Effector memory CD4-positive, alpha-beta T cell (primary cell): ENCODE measurements around the gene RLBP1.

Experiments
- DNase-seq, 3 donors: peaks; one replicate each; pipeline ENCODE4 v3.0.0-alpha.2; 2020
- H3K27ac ChIP-seq: 2 replicates; pipeline ENCODE4 v1.7.0; 2013; ENCODE audit warnings: mild to moderate bottlenecking, low read length, moderate library complexity; ENCODE audit not compliant: insufficient read depth, poor library complexity, severe bottlenecking
- H3K27me3 ChIP-seq: replicated peaks from 2 replicates; pipeline ENCODE4 v1.7.0; 2013; ENCODE audit warnings: mild to moderate bottlenecking, low read length; ENCODE audit not compliant: insufficient read depth, control insufficient read depth, poor library complexity, severe bottlenecking
- H3K36me3 ChIP-seq: 2 replicates; pipeline ENCODE4 v1.7.0; 2013; ENCODE audit warnings: mild to moderate bottlenecking, low read length, moderate library complexity; ENCODE audit not compliant: control insufficient read depth, insufficient read depth
- H3K4me1 ChIP-seq: 2 replicates; pipeline ENCODE4 v1.7.0; 2013; ENCODE audit warnings: low read length, mild to moderate bottlenecking; ENCODE audit not compliant: control insufficient read depth, insufficient read depth, poor library complexity, severe bottlenecking
- H3K4me3 ChIP-seq: 2 replicates; pipeline ENCODE4 v1.7.0; 2013; ENCODE audit warnings: low read length, low read depth, mild to moderate bottlenecking; ENCODE audit not compliant: insufficient read depth, poor library complexity, severe bottlenecking
- H3K9me3 ChIP-seq: 2 replicates; pipeline ENCODE4 v1.7.0; 2013; ENCODE audit warnings: mild to moderate bottlenecking, low read length, moderate library complexity; ENCODE audit not compliant: control insufficient read depth

The RLBP1 gene

DNA sequence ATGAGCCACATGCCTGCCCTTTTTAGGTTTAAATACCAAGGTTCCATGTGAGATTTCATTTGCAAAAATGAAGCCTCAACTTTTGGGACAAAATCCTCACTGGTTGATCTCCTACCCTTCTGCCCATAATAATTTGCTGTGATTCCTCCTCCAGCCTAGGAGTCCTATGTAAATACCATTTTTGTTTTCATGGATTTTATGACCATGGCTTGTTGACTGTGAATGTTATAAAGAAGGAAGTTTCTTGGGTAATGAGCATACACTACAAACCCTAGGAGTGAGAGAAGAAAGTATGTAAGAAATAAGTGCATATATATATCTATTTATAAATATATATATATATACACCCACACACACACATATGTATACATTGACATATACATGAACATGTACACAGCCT, 13.1 kb downstream of the RLBP1 start:
- Histone ChIP-seq H3K9me3 (no peaks in the 10 kb centered on the region), H3K27ac (no peak overlapping the region), H3K4me1 (peaks cover 20% of the 10 kb centered on the region), H3K36me3 (no peaks in the 10 kb centered on the region), H3K27me3 (no peaks in the 10 kb centered on the region), H3K4me3 (no peak overlapping the region)
- no peak for DNase-seq

GRCh38 chr15:89206908-89207331, 14.5 kb downstream of the RLBP1 start:
- Histone ChIP-seq H3K9me3 (no peaks in the 10 kb centered on the region), H3K36me3 (no peaks in the 10 kb centered on the region), H3K4me1 (peaks cover 20% of the 10 kb centered on the region), H3K4me3 (no peak overlapping the region), H3K27me3 (no peaks in the 10 kb centered on the region), H3K27ac (no peak overlapping the region)
- DNase-seq: peak; percentile 32 to 54 (median 35)

GRCh38 chr15:89205991-89206585, 15.3 kb downstream of the RLBP1 start:
- no peaks in the 10 kb centered on the region for H3K36me3 ChIP-seq
- H3K27me3 ChIP-seq: no peaks in the 10 kb centered on the region
- H3K27ac ChIP-seq: no peak overlapping the region
- DNase-seq: no peak
- H3K4me1 ChIP-seq: peaks cover 20% of the 10 kb centered on the region
- H3K9me3 ChIP-seq: no peaks in the 10 kb centered on the region
- no peak overlapping the region for H3K4me3 ChIP-seq

DNA sequence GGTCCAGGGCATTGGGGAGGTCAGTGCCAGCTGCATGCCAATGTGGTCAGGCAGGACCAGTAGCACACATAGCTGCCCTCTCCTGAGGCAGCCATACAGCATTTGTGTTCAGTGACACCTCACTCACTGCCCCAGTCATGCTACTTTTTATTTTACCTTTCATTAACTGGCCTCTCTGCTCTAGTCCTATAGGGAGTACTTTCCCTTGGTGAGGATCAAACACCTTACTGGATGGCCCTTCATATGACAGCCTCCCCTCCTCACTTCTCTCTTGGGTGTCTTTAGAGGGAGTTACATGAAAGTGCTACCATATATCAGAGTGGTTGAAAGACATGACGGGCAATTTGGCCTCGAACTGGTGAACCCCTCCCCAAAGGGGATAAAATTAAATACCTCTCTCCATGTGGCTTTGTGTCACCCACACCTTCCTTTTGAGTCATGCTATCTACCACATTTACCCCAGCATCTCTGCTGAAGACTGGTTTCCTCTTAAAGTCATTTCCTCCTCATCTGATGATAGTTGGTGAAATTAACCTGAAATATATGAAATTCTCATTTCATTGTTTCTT, 17.6 kb downstream of the RLBP1 start:
- H3K27me3 ChIP-seq: no peaks in the 10 kb centered on the region
- H3K4me1 ChIP-seq: peaks cover 20% of the 10 kb centered on the region
- no peak overlapping the region for H3K27ac ChIP-seq
- peaks cover 7% of the 10 kb centered on the region for H3K36me3 ChIP-seq
- DNase-seq: no peak
- no peak overlapping the region for H3K4me3 ChIP-seq
- no peaks in the 10 kb centered on the region for H3K9me3 ChIP-seq

DNA sequence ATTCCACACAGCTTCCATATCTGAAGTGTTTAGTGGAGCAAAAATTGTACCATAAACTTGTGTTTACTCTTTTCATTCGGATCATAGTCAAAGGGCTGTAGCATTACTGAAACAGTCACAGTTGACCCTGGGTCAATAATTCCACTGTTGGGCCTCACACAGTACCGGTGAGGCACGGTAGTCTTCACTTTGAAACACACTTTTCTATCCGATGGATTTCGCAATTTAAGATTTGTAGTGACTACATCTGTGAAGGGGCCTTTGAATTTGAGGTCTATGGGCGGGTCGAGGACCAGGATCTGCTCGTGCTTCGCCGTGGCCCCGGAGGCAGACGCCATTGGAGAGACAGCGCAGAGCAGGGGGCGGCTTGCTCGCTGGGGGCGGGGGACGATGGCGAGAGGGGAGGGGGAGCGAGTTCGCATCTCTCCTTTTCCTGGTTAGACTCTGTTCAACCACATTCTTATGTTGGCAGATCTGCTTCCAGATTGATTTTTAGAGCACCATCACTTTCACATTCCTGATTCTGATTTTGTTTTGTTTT, 19.8 kb downstream of the RLBP1 start:
- H3K4me1 ChIP-seq: peaks cover 21% of the 10 kb centered on the region
- H3K36me3 ChIP-seq: peaks cover 13% of the 10 kb centered on the region
- H3K27me3 ChIP-seq: no peaks in the 10 kb centered on the region
- no peak for DNase-seq
- no peaks in the 10 kb centered on the region for H3K9me3 ChIP-seq
- no peak overlapping the region for H3K4me3 ChIP-seq
- no peak overlapping the region for H3K27ac ChIP-seq

GRCh38 chr15:89200182-89200581, 21.2 kb downstream of the RLBP1 start:
- Histone ChIP-seq H3K4me3 (no peak overlapping the region), H3K36me3 (peaks cover 19% of the 10 kb centered on the region), H3K27ac (no peak overlapping the region), H3K27me3 (no peaks in the 10 kb centered on the region), H3K4me1 (peaks cover 21% of the 10 kb centered on the region), H3K9me3 (no peaks in the 10 kb centered on the region)
- no peak for DNase-seq

DNA sequence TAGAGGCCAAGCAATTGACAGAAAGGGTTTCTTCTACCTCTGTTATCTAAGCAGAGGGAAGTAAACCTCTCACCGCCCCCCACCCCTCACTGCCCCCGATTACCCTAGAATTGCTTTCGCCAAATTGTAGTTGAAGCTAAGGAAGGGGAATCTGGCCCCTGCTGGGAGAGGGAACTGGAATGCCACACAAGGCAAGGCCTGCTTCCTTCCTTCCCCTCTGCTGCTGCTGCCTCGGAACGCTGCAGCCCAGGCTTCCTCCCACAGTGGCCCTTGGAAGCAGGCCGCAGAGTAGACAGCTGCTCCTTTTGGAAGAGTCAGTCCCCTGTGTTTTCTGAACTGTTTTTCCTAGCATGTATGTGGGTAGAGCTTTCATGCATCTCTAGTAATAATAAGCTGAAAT, 21.6 kb downstream of the RLBP1 start:
- DNase-seq: no peak
- Histone ChIP-seq H3K36me3 (peaks cover 23% of the 10 kb centered on the region), H3K27me3 (no peaks in the 10 kb centered on the region), H3K27ac (no peak overlapping the region), H3K4me3 (no peak overlapping the region), H3K4me1 (peaks cover 20% of the 10 kb centered on the region), H3K9me3 (no peaks in the 10 kb centered on the region)

DNA sequence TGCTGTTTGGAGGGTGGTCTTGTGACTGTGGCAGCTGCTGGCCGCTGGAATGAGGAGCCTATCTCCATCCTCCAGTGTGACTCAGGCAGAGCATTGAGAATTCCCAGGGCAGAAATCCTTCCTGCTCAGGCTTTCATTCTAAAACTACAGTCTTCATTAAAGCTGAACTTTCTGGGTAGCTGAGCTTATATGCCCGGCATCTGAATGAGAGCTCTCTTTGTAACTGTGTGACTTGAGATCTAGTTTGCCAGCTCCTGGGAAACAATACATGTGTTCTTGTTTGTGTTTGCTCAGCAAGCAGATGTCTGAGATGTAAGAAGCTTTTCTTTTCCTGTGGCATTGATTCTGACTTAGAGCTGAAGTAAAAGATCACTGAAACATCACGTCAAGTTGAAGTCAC, 22.4 kb downstream of the RLBP1 start:
- Histone ChIP-seq H3K4me3 (no peak overlapping the region), H3K27ac (no peak overlapping the region), H3K9me3 (no peaks in the 10 kb centered on the region), H3K27me3 (no peaks in the 10 kb centered on the region), H3K36me3 (peaks cover 27% of the 10 kb centered on the region), H3K4me1 (peaks cover 12% of the 10 kb centered on the region)
- no peak for DNase-seq

- no peak for DNase-seq
Observed at GRCh38 chr15:89198196-89198595, 23.2 kb downstream of the RLBP1 start.

GRCh38 chr15:89197503-89197971, 23.8 kb downstream of the RLBP1 start:
- Histone ChIP-seq H3K9me3 (no peaks in the 10 kb centered on the region), H3K27ac (no peak overlapping the region), H3K36me3 (peaks cover 39% of the 10 kb centered on the region), H3K4me1 (peaks cover 5% of the 10 kb centered on the region), H3K27me3 (no peaks in the 10 kb centered on the region), H3K4me3 (no peak overlapping the region)
- no peak for DNase-seq

More at GRCh38 chr15:89198196-89198595, 23.2 kb downstream of the RLBP1 start:
- H3K36me3 ChIP-seq: peaks cover 32% of the 10 kb centered on the region
- no peaks in the 10 kb centered on the region for H3K9me3 ChIP-seq
- H3K4me1 ChIP-seq: peaks cover 5% of the 10 kb centered on the region
- H3K27me3 ChIP-seq: no peaks in the 10 kb centered on the region
- H3K4me3 ChIP-seq: no peak overlapping the region
- H3K27ac ChIP-seq: no peak overlapping the region
